GM23338 (cell line): ENCODE data around the gene LARGE1. TPM values are rescaled to one million over a fixed set of nuclear protein-coding genes. Genes with fewer than 3 reads are reported as not detected.

Experiments used
- ATAC-seq: fragments of 200-7000 bp; cut with Tn5 transposase; 3 replicates; pipeline ENCODE4 v1.9.1; 2020
- DNase-seq: peaks from one replicate; pipeline ENCODE4 v3.0.0-alpha.2; 2015; ENCODE audit warnings: low spot score
- H2AFZ ChIP-seq: fragments of 200-600 bp; sonication (generic); 2 replicates; pipeline ENCODE4 v1.8.0; 2016; ENCODE audit warnings: antibody characterized with exemption, mild to moderate bottlenecking, moderate library complexity
- H3F3A ChIP-seq: fragments of 200-600 bp; sonication (generic); replicated peaks from 2 replicates; pipeline ENCODE4 v1.8.0; 2017; ENCODE audit warnings: antibody characterized with exemption, mixed run types, low read depth
- H3K27ac ChIP-seq: fragments of 200-600 bp; sonication (generic); 2 replicates; pipeline ENCODE4 v1.6.1; 2016; ENCODE audit warnings: low read depth
- H3K27me3 ChIP-seq: fragments of 200-600 bp; sonication (generic); 2 replicates; pipeline ENCODE4 v1.8.0; 2016; ENCODE audit warnings: mild to moderate bottlenecking, mixed run types, moderate library complexity; ENCODE audit not compliant: insufficient read depth
- H3K36me3 ChIP-seq: fragments of 200-600 bp; sonication (generic); 2 replicates; pipeline ENCODE4 v1.8.0; 2016; ENCODE audit warnings: mild to moderate bottlenecking; ENCODE audit not compliant: insufficient read depth
- H3K4me1 ChIP-seq: fragments of 200-600 bp; sonication (generic); 2 replicates; pipeline ENCODE4 v1.8.0; 2016; ENCODE audit warnings: mild to moderate bottlenecking, moderate library complexity; ENCODE audit not compliant: insufficient read depth
- H3K4me2 ChIP-seq: fragments of 200-600 bp; sonication (generic); 2 replicates; pipeline ENCODE4 v1.7.1; 2017; ENCODE audit warnings: mixed run types
- H3K4me3 ChIP-seq: fragments of 200-600 bp; sonication (generic); 2 replicates; pipeline ENCODE4 v1.6.1; 2016; ENCODE audit warnings: mixed run types
- H3K79me2 ChIP-seq: fragments of 200-600 bp; sonication (generic); replicated peaks from 2 replicates; pipeline ENCODE4 v1.8.0; 2017; ENCODE audit warnings: mild to moderate bottlenecking; ENCODE audit not compliant: insufficient read depth
- H3K9me2 ChIP-seq: fragments of 200-600 bp; sonication (generic); 2 replicates; pipeline ENCODE4 v1.8.0; 2017; ENCODE audit not compliant: insufficient read depth
- H4K20me1 ChIP-seq: fragments of 200-600 bp; sonication (generic); replicated peaks from 2 replicates; pipeline ENCODE4 v1.8.0; 2017; ENCODE audit warnings: mild to moderate bottlenecking; ENCODE audit not compliant: insufficient read depth
- H3K27ac Mint-ChIP-seq: 2 replicates; pipeline ENCODE4 v1.8.0; 2020; ENCODE audit warnings: inconsistent platforms, mild to moderate bottlenecking, moderate library complexity, mixed read lengths
- H3K27me3 Mint-ChIP-seq: 3 replicates; pipeline ENCODE4 v1.8.0; 2022; ENCODE audit warnings: low read depth, mild to moderate bottlenecking, moderate library complexity, mixed read lengths, inconsistent platforms; ENCODE audit not compliant: insufficient read depth, poor library complexity
- H3K36me3 Mint-ChIP-seq: 3 replicates; pipeline ENCODE4 v1.8.0; 2021; ENCODE audit warnings: low read depth, mild to moderate bottlenecking, inconsistent platforms, moderate library complexity, mixed read lengths
- H3K4me1 Mint-ChIP-seq: 3 replicates; pipeline ENCODE4 v1.8.0; 2020; ENCODE audit warnings: mild to moderate bottlenecking, inconsistent platforms, mixed read lengths
- H3K4me3 Mint-ChIP-seq: 3 replicates; pipeline ENCODE4 v1.8.0; 2021; ENCODE audit warnings: moderate library complexity, mild to moderate bottlenecking, inconsistent platforms, mixed read lengths
- H3K9me3 Mint-ChIP-seq: 3 replicates; pipeline ENCODE4 v1.8.0; 2020; ENCODE audit warnings: moderate library complexity, mild to moderate bottlenecking, inconsistent platforms, mixed read lengths
- EZH2 ChIP-seq: fragments of 200-600 bp; sonication (generic); IDR thresholded peaks from one replicate; pipeline ENCODE4 v1.8.0; 2017; ENCODE audit warnings: antibody characterized with exemption, mild to moderate bottlenecking, low read depth; ENCODE audit not compliant: unreplicated experiment
- REST ChIP-seq: IDR thresholded peaks from one replicate; pipeline ENCODE4 v1.6.1; 2018; ENCODE audit warnings: antibody characterized with exemption; ENCODE audit not compliant: unreplicated experiment
- STAT1 ChIP-seq: IDR thresholded peaks from one replicate; pipeline ENCODE4 v1.6.1; 2016; ENCODE audit warnings: antibody characterized with exemption; ENCODE audit not compliant: unreplicated experiment
- ZNF331 ChIP-seq: fragments of 250-450 bp; sonication (Bioruptor Pico); IDR thresholded peaks from 2 replicates; pipeline ENCODE4 v1.5.0; 2020; ENCODE audit warnings: low read depth, mild to moderate bottlenecking, moderate library complexity
- ZNF462 ChIP-seq: fragments of 250-450 bp; sonication (Bioruptor Pico); IDR thresholded peaks from 2 replicates; pipeline ENCODE4 v1.5.0; 2020; ENCODE audit warnings: mild to moderate bottlenecking, moderate library complexity
- polyA plus RNA-seq: library from polyadenylated mRNA; unstranded; fragments of >200 nt; fragmentation: Nextera tagmentation; extraction: Ambion mirVana; gene quantifications from 2 replicates; pipeline ENCODE4 v1.2.1, GENCODE V29; 2016
- total RNA-seq: library from RNA; depleted of rRNA; stranded (reverse); fragments of >200 nt; shearing (Covaris generic); gene quantifications from 2 replicates; pipeline ENCODE4 v1.2.3, GENCODE V29; 2014
- TF ChIP-seq, protein P1 (sequence below), 2 experiments: fragments of 200-600 bp in 1 of 2; sonication (generic) in 1 of 2; conservative IDR thresholded peaks; 2 replicates each; pipeline versions ENCODE4 v1.5.1 to v1.6.1; 2016 to 2017; ENCODE audit warnings: antibody characterized with exemption in 2 of 2, low read depth in 2 of 2, mild to moderate bottlenecking in 2 of 2, moderate library complexity in 1 of 2

The LARGE1 gene
- total and polyA plus RNA-seq, 2 experiments from 2014 or later, result 12.8 to 75.6 TPM

DNA sequence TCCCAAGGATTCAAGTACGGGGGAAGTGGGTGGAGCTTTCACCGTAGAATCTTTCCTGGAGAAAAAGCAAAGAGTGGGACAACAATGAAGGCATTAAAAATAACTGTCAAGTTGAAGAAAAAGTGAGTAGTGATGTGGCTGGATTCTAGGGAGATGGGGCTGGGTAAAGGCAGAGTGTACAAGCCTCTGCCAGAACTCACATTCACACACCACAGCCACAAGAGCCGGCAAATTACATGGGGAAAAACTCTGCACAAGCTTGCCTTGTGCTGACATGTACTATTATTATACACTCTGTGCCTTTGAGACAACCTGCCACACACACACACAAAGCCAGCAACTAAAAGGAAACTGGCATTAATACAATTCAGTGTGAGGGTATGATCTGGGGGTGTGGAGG lies 182.6 kb downstream of the LARGE1 start:
- Mint-ChIP-seq H3K27me3 (peaks cover 5% of the 10 kb centered on the region), H3K4me3 (no peak overlapping the region), H3K27ac (no peak overlapping the region; the same call in 1 of the 2 replicates), H3K4me1 (peaks cover 74% of the 10 kb centered on the region), H3K36me3 (peaks cover 25% of the 10 kb centered on the region), H3K9me3 (peaks cover 10% of the 10 kb centered on the region; the same call in 2 of the 3 replicates)
- no peaks in the 10 kb centered on the region for H3K27me3 ChIP-seq
- H3K27ac ChIP-seq, result 0 out of 2 replicates have a peak overlapping the region, but pooled peaks have one; percentile 52
- H2AFZ ChIP-seq, result no peak overlapping the region
- DNase-seq, result no peak
- H4K20me1 ChIP-seq, result peaks cover 44% of the 10 kb centered on the region
- ATAC-seq, result no peak
- TF ChIP-seq, protein P1, sequence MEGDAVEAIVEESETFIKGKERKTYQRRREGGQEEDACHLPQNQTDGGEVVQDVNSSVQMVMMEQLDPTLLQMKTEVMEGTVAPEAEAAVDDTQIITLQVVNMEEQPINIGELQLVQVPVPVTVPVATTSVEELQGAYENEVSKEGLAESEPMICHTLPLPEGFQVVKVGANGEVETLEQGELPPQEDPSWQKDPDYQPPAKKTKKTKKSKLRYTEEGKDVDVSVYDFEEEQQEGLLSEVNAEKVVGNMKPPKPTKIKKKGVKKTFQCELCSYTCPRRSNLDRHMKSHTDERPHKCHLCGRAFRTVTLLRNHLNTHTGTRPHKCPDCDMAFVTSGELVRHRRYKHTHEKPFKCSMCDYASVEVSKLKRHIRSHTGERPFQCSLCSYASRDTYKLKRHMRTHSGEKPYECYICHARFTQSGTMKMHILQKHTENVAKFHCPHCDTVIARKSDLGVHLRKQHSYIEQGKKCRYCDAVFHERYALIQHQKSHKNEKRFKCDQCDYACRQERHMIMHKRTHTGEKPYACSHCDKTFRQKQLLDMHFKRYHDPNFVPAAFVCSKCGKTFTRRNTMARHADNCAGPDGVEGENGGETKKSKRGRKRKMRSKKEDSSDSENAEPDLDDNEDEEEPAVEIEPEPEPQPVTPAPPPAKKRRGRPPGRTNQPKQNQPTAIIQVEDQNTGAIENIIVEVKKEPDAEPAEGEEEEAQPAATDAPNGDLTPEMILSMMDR (conservative IDR thresholded peaks at IDR 0.05; ENCODE audit: low read depth in 2 of 2), result no peak
- no peak for TF ChIP-seq STAT1
- no peak for TF ChIP-seq REST
- no peak for TF ChIP-seq ZNF462 (CRISPR knock-in tag)
- TF ChIP-seq ZNF331 (CRISPR knock-in tag), result no peak
- TF ChIP-seq EZH2, result no peak
- no peaks in the 10 kb centered on the region for H3F3A ChIP-seq
- peaks cover 96% of the 10 kb centered on the region for H3K79me2 ChIP-seq
- peaks cover 47% of the 10 kb centered on the region for H3K4me1 ChIP-seq
- H3K36me3 ChIP-seq, result no peaks in the 10 kb centered on the region; the same call in 1 of the 2 replicates
- H3K9me2 ChIP-seq, result 0 out of 2 replicates have a peak, but pooled peaks cover 5% of the 10 kb centered on the region
- H3K4me3 ChIP-seq, result no peak overlapping the region
- H3K4me2 ChIP-seq, result no peak overlapping the region
